ENCODE measurements around the gene DTNB.
A peak's percentile ranks its signal among the peaks of the same experiment; 100 is the strongest.

DTNB gene

GRCh38 chr2:25385910-25386309, 287.5 kb downstream of the DTNB start:
- DNase-seq (ENCODE audit: low spot score), result no peak

DNA sequence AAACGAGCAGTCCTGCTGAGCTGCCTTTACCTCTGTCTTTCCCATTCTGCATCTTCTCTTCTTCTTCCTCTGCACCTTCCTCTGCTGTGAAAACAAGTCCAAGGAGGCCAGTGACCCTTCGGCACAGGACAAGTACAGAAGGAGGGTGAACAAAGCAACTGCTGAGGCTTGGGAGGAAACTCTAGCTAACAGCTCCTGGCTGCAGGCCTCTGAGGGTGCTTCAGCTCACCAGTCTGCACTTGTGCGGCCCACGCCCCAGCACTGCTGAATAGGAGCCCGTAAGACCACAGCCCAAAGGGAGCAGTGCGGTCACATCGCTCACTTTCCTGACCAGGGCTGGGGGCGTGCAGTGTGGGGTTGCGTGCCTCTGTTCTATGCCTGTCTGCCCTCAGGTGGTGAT, 289.6 kb downstream of the DTNB start:
- no peak for DNase-seq (ENCODE audit: low spot score)

DNA sequence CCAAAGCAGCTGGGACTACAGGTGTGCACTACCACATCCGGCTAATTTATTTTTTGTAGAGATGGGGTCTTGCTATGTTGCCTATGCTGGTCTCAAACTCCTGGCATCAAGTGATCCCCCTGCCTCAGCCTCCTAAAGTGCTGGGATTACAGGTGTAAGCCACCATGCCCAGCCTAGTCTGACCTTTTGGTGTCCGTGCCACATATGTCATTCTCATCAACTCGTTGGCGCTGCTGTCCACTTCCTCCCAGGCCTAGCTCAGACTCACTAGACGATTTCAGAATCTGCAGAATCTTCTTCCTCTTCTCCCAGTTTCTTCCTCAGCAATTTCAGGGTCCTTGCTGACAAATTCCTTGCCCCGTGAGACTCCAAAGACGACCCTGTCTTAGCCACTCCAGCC, 291.9 kb downstream of the DTNB start:
- no peak for DNase-seq (ENCODE audit: low spot score)

DNA sequence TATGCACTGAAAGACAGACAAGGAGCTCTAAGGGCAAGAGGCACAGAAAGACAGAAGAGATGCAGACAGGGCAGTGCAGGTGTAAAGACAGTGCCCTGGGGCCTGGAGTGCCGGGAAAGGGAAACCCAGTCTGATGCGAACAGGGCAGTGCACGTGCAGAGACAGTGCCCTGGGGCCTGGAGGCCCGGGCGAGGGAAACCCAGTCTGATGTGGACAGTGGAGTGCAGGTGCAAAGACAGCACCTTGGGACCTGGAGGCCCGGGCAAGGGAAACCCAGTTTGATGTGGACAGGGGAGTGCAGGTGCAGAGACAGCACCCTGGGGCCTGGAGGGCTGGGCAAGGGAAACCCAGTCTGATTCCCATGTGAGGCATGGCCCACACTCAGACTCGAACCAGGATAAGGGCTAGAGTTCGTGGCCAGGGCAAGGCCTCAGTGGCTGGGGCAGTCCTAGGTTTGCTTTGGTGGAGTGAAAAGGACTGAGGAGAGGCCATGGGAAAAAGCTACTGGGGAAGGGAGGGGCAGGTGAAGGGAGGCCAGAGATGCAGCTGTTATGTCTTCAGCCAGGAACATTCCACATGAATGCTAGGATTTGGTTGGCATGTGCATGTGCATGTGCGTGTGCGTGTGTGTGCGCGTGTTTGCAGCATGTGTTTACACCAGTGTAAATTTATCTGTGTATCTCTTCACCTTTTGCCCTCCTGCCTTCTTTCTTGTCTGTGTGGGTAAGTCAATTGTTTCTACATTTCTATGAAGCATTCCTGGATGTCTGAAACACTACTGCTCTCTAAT, 292.6 kb downstream of the DTNB start:
- DNase-seq (ENCODE audit: low spot score), result no peak

GRCh38 chr2:25380023-25380422, 293.4 kb downstream of the DTNB start:
- no peak for DNase-seq (ENCODE audit: low spot score)

DNA sequence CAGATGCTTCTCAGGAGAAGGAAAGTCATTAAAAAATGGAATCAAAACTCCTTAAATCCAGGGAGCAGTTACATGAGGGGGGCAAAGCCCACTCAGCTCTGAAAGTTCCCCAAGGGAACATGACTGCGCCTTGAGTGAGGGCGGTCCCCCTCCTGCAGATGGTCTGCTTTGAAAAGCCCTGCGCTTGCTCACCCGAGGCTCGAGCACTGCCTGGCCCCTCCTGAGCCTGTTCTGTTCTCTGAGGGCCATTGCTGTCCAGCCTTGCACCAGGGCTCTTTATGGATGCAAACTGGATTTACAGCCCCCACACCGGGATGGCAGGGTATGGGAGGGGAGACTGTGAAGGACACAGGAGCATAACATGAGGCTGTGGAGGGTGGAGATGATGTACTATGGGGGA, 293.8 kb downstream of the DTNB start:
- DNase-seq (ENCODE audit: low spot score), result no peak

GRCh38 chr2:25378731-25379490, 294.5 kb downstream of the DTNB start:
- DNase-seq (ENCODE audit: low spot score), result no peak

DNA sequence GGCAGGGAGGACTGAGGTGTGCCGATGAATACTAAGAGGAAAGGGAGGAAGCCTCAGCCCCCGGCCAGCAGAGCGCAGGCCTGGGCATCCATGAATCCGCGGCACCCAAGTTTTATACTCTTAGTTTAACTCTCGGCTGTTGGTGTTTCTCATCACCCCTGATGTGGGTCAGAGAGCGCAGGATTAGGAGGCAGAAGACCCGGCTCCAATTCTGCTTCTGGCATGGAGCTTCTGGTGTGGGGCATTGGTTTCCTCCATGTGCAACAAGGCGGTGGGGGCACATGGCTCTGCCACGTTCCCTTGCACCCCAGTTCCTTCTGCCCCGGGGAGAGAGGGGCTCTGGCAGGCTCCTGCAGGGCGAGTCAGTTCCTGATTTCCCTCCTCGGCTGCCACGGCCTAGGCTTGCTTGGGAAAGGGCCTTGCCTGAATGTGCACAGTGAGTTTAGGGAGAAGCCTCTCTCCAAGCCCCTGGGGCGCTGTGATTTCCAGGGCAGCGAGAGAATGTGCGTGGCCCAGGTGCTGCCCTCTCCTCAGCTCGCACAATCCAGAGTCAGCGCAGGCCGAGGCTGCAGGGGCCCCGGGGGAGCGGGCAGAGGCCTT, 295.5 kb downstream of the DTNB start:
- no peak for DNase-seq (ENCODE audit: low spot score)

DNA sequence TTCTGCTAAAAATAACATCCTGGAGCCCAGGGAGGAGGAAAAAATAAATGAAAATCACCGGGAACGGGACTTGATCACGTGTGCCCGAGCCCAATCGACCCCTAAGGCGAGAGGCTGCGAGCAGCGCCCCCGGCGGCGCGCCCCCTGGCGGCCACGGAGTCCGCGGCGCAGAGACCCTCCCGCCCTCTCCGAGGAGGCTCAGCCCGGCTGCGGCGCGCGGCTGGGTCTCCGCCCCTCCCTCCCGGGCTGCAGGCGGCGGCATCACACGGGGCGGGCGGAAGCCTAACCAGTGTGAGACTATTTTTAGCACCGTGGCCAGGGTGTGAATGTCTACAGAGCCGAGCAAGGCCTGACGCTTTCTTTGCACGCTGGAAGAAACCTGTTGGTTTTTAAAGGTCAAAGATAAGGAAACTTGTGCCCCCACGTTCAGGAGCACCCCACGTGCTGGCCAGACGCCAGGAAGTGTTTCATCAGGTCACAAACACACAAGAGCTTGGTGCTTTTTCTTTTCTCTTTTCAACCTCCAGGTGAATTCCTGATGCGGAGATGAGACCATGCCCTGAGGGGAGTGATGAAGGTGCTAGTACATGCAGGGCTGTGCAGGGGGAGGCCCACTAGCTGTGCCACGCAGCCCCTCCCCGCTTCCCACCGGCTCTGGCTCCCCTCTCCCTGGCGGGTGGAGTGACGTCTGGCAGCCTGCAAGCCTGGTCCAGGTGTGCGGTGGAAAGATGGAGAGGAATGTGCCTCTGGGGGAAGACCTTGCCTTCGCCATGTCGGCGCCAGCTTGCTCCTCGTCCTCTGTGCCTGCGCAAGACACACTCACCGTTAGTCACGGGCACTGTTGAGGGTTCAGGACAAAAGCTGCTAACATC, 296.4 kb downstream of the DTNB start:
- DNase-seq (ENCODE audit: low spot score), result peak; percentile 58

DNA sequence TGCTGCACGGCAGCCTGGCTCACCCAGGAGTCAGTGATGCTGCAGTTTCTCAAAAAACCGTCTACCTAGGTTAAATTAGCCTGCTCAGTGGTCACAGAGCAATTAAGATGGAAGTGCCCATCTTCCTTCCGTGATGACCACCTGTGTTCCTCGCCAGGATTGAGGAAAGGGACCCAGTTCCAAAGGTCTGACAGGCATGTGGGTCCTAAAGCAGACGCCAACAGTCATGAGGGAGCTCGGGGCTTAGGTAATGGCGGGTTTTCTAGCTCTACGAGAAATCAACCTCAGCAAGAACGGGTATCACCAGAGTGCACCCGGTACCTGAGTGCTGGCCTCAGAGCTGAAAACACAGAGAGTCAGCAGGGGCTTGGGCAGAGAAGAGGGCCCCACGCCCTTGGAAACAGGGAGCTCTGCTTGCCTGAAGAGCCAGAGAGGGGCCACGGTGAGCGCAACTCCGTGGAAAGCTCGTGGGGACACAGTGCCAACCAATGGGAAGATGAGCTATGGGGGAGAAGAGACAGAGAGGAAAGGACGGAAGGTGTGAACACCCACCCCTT, 297.3 kb downstream of the DTNB start:
- no peak for DNase-seq (ENCODE audit: low spot score)

DNA sequence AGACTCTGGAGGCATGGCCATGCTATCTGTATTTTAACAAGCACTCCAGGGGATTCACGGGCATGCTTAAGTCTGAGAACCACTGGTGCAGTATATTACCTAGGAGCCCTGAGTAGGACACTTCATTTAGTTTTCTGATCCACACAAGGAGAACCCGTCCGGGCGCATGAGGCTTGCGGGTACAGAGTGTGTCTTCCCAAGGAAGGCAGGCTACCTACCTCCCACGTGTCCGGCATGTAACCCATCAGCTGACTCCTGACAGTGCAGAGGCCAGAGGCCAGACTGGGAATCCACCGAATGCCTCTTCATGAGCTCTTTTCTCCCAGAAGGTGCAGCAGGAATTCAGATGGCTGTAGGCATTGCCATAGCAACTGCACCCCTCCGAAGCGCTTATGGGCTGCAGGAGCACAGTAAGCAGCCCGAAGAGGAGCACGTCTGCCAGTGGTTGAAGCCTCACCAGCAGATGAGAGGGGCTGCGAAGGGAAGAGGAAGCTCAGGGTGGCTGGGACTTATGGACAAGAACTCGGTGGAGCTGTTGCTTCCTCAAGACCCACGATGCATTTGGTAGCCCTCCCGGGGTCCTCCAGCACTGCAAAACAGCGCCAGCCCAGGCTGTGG, 297.9 kb downstream of the DTNB start:
- no peak for DNase-seq (ENCODE audit: low spot score)

DNA sequence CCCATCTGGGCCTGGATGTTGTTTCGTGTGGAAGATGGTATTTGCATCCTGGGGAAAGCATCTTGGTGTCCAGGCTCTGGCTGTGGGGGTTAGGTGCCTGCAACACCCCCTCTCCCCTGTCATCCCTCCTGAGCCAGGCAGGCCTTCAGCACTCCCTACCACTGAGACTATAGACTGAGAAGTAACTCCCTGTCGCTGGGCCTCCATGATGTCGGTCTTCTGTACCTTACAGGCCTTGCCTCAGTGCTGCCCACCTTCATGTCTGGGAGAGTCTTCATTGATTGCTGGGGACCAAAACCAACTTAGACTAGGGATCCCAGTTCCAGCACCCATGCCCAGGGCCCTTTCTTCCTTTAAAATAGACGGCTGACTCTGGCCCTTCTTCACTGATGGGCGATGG, 298.6 kb downstream of the DTNB start:
- DNase-seq (ENCODE audit: low spot score), result no peak

DNA sequence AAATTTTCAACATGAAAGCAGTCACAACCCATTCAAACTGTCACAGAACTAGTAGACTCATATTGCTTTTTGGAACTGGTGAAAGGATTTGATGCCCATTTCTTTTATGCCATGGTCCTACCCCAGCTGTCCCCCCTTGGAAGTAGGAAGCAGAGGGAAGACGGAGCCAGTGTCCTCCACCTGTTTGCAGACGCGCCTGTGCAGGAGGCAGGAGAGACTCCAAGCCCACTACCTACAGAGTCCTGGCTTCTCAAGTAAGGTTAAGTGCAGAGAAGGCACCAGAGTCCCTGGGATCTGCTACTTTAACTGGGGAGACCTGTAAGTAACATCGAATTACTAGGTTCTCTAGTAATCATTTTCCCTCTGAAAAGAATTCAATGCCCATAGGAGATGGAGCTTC, 299.0 kb downstream of the DTNB start:
- DNase-seq (ENCODE audit: low spot score), result no peak

GRCh38 chr2:25373269-25373981, 300.0 kb downstream of the DTNB start:
- no peak for DNase-seq (ENCODE audit: low spot score)

DNA sequence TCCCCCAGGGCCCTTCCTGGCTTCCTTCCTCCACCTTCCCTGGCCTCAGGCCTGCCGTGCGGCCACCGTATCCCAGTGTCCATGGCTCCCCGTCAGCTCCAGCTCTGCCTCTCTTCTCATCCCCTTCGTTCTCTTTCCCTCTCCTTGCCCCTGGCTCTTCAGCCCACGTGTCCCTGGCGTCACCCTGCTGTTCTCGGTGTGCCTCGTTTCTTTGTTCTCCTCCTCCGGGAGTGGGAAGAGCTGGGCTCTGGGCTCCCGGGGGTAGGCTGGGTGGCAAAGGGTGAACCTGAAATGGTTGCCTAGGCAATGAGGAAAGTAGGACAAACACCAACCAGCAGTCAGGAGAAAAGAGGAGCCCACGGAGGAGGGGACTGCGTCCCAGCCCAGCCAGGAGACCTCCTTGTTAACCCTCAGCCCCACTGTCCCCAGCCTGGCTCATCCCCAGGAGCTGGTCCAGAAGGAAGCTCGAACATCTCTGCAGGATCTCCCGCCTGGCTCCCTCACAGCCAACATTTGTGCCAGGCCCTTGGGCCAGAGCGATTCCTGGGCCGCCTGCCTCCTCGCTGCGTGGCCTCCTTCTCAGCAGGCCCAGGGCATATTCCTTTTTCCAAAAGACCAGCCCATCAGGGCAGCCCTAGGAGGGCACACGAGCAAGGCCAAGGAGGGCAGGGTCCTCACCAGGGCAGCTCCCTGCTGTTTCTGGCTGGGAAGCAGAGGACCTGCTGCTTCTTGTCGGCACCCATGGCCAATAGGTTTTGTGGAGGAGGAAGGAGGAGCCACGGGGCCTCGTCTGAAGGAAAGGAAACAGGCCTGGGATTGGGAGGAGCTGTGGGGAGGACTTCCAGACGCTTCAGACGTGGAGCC, 300.7 kb downstream of the DTNB start:
- DNase-seq (ENCODE audit: low spot score), result no peak

DNA sequence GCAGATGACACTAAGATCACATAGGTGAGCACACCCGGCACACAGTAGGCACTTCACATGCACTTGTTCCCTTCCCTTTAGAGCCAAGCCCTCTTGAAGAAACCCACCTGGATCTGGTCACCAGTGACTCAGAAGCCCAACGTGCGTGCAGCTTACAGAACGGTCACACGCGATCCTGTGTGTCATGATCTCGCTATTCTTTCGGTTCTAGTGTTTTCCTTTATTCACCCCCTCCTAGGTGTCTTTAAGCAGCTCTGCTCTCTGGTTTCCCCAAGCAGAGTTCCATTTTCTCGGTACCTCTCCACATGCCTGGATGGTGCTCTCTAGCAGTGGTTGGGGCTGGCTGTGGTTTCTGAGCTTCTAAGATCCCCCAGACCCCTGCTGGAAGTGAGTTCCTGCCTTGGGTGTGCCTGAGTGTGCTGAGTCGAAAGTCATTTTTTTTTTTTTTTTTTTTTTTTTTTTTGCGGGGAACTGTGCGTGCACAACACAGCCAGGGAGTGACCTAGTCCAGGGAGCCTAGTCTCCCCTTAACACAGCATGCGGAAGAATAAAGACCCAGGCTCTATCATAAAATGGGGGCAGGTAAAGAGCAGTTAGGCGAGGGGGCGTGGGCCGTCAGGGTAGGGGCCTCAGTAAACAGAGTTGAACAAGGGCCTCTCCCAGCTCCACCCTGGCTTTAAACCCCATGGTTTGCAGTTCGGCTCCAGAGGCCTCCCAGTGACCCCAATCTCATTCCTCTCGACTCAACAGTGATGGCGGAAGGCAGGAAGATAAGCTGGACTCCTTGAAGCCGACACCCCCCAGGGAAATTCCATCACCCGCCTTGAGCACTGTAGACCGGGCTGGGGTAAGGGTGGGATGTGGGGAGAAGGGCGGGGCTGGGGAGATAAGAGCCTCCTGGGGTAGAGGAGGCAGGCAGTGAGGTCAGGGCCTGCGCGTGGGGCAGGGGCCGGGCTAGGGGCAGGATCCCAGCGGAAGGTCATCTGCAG, 301.8 kb downstream of the DTNB start:
- DNase-seq (ENCODE audit: low spot score), result no peak

DNA sequence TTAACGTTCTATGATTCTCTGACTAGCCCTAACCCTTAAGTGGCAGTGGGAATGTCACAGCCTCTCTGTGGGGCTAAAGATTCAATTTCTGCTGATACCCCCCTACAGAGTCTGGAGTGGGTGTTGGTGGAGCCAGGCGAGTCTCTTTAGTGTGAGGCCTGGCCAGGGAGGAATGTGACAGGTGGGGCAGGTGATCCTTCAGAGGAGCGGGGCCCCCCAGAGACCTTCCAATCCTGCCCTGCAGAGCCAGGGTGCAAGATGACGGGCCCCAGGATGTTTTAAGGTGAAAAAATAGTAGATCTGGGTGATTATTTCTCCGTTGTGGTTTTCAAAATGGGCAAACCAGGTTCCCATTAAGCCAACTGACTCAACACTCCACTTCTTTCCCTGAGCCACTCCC, 303.5 kb downstream of the DTNB start:
- no peak for DNase-seq (ENCODE audit: low spot score)

DNA sequence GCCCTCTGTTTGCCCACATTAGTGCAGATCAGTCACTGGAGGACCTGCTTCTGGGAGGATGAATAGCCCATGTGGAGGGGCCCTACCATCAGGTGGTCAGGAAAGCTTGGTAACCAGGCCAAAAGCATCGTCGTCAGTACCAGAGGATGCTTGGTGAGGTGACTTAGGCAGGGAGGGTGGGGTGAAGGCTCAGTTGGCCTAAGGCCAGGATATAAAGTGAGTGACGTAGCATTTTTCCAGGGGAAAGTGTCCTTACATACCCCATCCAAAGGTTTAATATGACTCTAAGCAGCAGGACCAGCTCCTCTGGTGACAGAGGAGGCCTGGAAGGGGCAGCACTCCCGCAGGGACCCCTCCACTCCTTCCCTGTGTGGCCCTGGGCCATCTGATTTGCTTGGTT, 303.9 kb downstream of the DTNB start:
- DNase-seq (ENCODE audit: low spot score), result peak; percentile 39

DNA sequence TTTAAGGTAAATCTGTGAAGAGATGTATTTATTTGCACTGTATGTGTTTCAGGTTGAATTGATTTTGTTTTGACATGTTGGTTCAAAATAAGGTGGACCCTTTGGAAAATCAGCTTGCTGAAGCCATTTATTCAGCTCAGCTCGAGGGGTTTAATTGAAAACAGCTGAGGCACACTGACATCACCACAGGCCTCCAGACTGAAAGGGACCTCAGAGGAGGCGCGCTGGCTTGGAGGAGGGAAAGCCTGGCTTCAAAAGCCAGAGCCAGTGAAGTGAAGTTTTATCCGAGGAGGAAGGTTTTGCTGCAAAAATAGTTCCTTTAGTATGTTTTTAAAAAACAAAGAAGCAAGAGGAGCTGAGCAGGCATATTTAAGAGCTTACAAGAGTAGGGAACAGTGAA, 304.7 kb downstream of the DTNB start:
- DNase-seq (ENCODE audit: low spot score), result no peak
